ENCODE data around the gene HEMK1.

HEMK1 gene

DNA sequence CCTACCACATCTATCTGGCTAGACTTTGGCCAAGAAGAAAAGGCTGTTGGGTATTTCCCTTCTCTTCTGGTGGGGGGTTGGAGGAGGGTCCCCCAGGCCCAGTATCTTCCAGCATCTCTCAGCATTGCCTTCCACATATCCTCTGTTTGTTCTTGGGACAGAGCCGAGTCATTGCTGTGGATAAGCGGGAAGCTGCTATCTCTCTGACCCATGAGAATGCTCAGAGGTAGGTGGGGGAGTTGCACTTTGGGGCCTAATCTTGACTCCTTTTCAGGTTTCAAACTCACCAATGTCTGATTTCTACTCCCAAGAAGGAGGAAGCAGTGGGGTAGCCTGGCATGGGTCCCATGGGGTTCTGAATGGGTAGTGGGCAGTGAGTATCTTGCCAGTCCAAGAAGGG, 8.0 kb downstream of the HEMK1 start:
- DNase-seq = no peak

- DNase-seq = no peak
These were observed 11.5 kb downstream of the HEMK1 start for GRCh38 chr3:50580683-50581458.

DNA sequence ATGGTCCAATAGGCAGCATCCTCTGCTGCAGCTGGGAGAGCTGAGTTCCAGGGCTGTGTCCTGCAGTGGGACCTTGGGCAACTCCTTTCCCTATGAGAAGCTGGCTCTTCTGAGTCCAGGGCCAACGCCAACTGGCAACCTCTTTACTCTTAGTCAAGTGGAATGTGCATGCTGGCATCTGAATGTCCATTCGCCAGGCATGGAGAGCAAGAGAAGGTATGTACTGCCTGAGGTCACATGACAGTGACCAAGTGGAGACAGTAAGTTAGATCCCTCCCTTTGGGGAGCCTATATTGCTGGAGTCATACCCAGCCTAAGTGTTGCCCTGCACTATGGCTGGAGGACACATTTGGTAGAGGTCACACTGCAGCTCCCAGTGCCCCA, 12.1 kb downstream of the HEMK1 start:
- DNase-seq = no peak

GRCh38 chr3:50582083-50582482, 12.8 kb downstream of the HEMK1 start:
- DNase-seq = no peak

DNA sequence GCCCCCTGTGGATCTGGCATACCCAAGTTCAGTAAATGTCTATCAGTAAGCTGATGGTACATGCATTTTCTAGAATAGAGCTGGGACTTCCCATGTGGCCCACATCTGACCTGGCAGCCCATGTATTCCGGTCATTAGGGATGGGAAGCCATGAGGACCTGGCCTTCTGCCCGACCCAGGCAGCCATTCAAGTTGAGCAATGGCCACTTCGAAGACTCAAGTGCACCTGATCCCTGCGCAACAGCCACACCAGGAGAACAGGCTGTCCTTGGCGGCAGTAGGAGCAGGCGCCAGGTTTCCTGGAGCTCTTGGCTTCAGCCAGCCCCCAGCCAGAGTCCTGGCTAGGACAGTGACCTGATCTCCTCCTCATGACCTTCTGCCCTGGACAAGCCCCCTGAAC, 14.6 kb downstream of the HEMK1 start:
- DNase-seq = no peak

GRCh38 chr3:50584391-50584790, 15.1 kb downstream of the HEMK1 start:
- DNase-seq = no peak

DNA sequence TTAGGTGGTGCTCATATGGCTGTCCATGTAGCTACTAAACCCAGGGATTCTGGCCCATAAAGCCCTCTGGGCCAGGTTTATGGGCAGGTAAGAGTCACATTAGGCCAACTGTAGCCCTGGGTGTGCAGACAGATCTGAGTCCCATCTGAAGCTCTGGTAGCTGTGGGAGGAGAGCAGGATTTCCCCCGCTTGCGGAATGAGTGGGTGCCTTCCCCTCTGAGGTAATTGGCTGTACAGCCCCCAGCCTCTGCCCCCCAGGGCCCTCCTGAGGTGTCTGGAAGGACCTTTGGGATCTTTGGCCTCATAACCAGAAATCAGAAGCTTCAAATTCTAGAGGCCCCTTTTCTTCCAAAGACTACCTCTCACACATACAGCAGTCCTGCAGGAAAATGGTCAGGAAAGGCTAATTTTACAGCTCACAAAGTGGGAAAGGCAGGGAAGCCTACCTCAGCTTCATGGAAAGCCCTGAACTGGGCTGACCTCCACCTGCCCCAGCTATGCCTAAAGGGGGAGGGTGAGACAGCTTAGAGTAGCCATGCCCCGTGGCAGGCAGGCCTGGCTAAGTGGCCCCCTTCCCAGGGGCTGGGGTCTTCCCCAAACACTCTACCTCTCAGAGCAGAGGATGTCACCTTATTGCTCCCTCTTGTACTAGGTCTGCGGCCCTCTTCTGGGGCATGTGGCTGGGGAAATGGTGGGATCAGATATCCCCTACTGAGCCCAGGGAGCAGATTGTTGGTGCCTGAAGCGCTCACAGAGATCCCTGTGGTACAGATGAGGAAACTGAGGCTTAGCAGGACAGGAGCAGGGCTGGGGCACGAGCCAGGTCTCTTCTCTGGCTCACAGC, 16.8 kb downstream of the HEMK1 start:
- no peak for DNase-seq

GRCh38 chr3:50586763-50587070, 17.4 kb downstream of the HEMK1 start:
- no peak for DNase-seq

GRCh38 chr3:50587373-50587772, 18.1 kb downstream of the HEMK1 start:
- DNase-seq = no peak

DNA sequence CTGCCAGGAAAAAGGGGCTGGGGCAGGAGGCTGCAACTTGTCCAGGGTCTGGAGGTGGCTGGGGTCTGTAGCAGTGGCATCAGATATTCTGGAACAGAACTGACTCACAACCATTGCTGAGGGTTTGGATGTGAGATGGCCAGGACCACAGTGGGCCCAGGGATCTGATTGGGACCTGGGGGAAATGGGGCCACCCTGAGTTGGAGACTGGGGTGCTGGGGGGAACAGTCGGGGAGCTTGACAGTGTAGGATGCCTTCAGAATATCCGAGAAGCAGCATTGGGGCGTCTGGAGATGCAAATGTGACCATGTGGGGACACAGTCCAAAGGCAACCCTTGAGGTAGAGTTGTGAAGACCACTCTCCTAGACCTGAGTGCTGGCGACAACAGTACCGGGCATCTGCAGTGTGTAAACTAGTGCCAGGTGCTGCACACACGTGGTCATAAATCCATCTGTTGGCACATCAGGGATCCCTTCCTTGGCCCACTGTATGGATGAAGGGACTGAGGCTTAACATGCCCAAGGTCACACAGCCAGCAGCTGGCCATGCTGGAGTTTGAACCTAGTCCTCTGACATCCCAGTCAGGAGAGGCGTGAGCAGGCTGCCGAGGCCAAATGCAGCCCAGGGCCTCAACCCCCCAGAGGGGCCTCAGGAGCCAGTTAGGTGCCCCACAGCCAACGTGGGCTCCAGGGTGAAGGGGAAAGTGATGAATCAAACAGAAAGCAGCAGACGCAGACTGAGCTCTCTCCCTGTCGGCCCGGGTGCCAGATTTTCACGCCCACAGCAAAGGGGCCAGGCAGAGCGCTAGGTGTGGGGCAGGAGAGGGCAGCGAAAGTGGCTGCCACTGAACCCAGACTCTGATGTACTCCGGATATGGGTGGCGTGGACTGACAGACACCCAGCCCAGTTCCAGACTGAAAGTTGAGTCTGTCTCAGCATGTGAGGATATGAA, 18.8 kb downstream of the HEMK1 start:
- no peak for DNase-seq

- DNase-seq = no peak
These were observed 19.6 kb downstream of the HEMK1 start for GRCh38 chr3:50588759-50589433.

- DNase-seq = no peak
These were observed 21.9 kb downstream of the HEMK1 start for GRCh38 chr3:50591196-50591741.

GRCh38 chr3:50592568-50592967, 23.2 kb downstream of the HEMK1 start:
- DNase-seq = no peak

GRCh38 chr3:50594253-50594785, 25.0 kb downstream of the HEMK1 start:
- no peak for DNase-seq

GRCh38 chr3:50599115-50599715, 29.9 kb downstream of the HEMK1 start:
- DNase-seq = no peak

DNA sequence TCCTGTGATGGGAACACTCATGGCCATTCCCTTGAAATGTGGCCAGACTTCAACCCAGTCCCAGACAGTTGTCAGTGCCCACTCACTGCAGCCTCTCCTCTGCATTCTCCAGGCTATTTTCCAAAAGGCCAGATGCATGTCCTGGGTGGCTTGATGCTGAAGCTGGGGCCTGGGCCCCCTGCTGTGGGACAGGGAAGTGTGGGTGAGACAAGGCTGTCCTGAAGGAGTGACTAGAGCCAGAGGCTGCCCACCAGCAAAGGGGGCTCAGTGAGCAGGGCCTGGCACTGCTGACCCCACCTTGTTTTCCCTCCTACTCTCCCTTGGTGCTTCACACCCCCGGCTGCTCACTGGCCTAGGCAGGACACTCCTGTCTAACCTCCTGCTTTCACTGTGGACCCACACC, 30.4 kb downstream of the HEMK1 start:
- DNase-seq = no peak

GRCh38 chr3:50600141-50600753, 30.9 kb downstream of the HEMK1 start:
- DNase-seq = no peak

DNA sequence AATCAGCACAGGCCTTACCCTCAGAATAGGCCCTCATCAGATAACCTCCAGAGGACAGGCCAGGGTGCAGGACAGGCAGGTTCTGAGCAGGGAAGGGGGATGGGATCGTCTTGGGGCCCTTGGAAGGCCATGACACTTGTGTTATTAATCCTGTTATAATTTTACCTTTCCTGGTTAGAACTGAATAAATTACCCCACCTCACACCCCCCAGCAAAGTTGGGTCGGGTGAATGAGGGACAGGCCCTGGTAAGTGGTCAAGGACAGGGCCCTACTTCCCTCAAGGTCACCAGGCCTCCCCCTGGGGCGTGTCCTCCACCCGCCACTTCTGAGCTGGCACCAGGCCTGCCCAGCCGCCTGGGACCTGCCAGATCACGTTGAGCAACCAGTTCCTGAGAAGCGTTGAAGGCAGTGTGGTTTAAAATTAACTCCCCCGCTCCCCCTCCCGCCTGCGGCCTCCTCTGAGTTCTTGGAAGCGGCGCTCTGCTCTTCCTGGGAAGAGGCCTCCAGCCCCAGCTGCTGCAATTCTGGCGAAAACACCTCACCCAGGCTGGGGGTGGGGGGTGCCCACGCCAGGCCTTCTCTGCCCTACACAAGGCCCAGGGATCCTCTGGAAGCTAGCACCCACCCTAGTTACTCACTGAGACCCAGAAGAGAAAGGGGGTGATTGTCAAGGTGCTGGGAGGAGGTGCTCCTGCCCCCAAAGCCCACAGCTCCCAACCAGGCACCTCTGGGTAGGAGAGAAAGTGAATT, 31.7 kb downstream of the HEMK1 start:
- no peak for DNase-seq

DNA sequence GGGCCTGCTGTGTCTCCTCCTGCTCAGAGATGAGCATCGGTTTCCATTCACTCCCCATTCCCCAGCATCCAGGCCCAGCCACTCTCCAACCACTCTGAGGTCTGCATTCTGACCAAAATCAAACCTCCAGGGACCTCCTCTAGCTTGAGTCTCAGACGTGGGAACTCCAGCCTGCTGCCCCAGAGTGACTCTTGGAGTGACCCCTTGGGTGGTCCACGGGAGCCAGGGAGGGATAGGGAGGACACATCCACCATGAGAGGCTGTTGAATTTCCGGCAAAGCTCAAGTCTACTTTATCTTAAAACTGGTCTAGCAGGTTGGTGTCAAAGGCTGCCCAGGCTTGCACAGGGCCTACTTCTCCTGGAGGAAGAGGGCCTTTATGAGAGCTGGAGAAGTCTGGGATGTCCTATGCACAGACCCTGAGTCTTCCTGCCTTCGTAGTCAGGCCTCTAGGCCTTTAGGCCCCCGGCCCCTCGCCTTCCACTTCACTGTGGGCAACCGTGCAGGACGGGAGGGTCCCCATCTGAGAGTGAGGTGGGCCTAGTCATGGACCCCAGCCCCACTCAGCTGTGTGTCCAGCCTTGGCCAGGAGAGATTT, 33.4 kb downstream of the HEMK1 start:
- no peak for DNase-seq
